HG03064 (cell line): ENCODE data around the gene SLC36A1.
A peak's percentile ranks its signal among the peaks of the same experiment; 100 is the strongest.

ENCODE experiments used
- ATAC-seq: cut with Tn5 transposase; IDR thresholded peaks from one replicate; pipeline ENCODE4 v1.9.1; 2021; ENCODE audit warnings: low read depth; ENCODE audit not compliant: unreplicated experiment

Gene SLC36A1

GRCh38 chr5:151451626-151452520 is 4.5 kb downstream of the SLC36A1 start:
- ATAC-seq = no peak

GRCh38 chr5:151454166-151454565 is 6.8 kb downstream of the SLC36A1 start:
- no peak for ATAC-seq

GRCh38 chr5:151454889-151455288 is 7.5 kb downstream of the SLC36A1 start:
- ATAC-seq = no peak

- ATAC-seq = no peak
These were observed 9.0 kb downstream of the SLC36A1 start for GRCh38 chr5:151456321-151456940.

GRCh38 chr5:151458314-151458713 is 10.9 kb downstream of the SLC36A1 start:
- no peak for ATAC-seq

- no peak for ATAC-seq
These were observed 12.4 kb downstream of the SLC36A1 start for GRCh38 chr5:151459680-151460324.

- peak; percentile 90 for ATAC-seq
These were observed 13.9 kb downstream of the SLC36A1 start for GRCh38 chr5:151461312-151461711.

GRCh38 chr5:151463137-151464029 is 16.0 kb downstream of the SLC36A1 start:
- no peak for ATAC-seq

- ATAC-seq = no peak
These were observed 16.7 kb downstream of the SLC36A1 start for GRCh38 chr5:151464101-151464500.

GRCh38 chr5:151465476-151465875 is 18.1 kb downstream of the SLC36A1 start:
- no peak for ATAC-seq

GRCh38 chr5:151467576-151467975 is 20.2 kb downstream of the SLC36A1 start:
- no peak for ATAC-seq

- ATAC-seq = no peak
These were observed 22.0 kb downstream of the SLC36A1 start for GRCh38 chr5:151469386-151469785.

- ATAC-seq = no peak
These were observed 22.6 kb downstream of the SLC36A1 start for GRCh38 chr5:151469992-151470391.

GRCh38 chr5:151470439-151470838 is 23.0 kb downstream of the SLC36A1 start:
- no peak for ATAC-seq

GRCh38 chr5:151471276-151471675 is 23.9 kb downstream of the SLC36A1 start:
- ATAC-seq = no peak

- no peak for ATAC-seq
These were observed 27.4 kb downstream of the SLC36A1 start for GRCh38 chr5:151474799-151475198.

GRCh38 chr5:151475388-151475787 is 28.0 kb downstream of the SLC36A1 start:
- no peak for ATAC-seq

GRCh38 chr5:151476016-151476415 is 28.6 kb downstream of the SLC36A1 start:
- ATAC-seq = no peak

- ATAC-seq = no peak
These were observed 29.7 kb downstream of the SLC36A1 start for GRCh38 chr5:151477101-151477500.
